ENCODE results near the gene SUSD1.

DNA sequence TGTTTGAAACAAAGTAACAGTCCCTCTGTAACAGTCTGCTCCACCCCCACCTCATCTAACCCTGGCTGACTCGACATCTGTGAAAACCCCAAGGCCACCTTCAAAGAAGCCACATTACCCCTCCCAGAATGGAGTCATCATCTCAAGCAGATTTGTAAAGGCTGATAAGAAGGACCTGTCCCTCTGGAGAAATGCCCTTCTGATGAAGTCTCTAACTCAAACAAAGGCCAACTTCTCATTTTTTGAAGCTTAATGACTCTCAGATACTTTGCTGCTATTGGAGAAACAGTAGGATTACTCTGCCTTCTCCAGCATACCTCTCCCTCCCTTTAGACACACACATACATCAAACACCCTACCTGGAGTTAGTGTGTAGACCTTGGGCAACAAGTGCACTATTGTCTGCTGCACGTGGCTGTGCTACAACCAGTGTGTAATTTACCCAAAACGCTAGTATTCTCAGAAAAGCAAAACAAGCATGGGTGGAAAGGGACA, 5.3 kb upstream of the SUSD1 start:
- TF ChIP-seq, protein P1, sequence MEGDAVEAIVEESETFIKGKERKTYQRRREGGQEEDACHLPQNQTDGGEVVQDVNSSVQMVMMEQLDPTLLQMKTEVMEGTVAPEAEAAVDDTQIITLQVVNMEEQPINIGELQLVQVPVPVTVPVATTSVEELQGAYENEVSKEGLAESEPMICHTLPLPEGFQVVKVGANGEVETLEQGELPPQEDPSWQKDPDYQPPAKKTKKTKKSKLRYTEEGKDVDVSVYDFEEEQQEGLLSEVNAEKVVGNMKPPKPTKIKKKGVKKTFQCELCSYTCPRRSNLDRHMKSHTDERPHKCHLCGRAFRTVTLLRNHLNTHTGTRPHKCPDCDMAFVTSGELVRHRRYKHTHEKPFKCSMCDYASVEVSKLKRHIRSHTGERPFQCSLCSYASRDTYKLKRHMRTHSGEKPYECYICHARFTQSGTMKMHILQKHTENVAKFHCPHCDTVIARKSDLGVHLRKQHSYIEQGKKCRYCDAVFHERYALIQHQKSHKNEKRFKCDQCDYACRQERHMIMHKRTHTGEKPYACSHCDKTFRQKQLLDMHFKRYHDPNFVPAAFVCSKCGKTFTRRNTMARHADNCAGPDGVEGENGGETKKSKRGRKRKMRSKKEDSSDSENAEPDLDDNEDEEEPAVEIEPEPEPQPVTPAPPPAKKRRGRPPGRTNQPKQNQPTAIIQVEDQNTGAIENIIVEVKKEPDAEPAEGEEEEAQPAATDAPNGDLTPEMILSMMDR (IDR thresholded peaks at IDR 0.05), result no peak
- TF ChIP-seq ZFX (IDR thresholded peaks at IDR 0.05; ENCODE audit: borderline replicate concordance), result no peak
